OCI-LY7 (cell line): ENCODE measurements around the gene FBXW7. TPM values are rescaled to one million over a fixed set of nuclear protein-coding genes. Genes with fewer than 3 reads are reported as not detected.

Experiments used
- BruUV-seq: library from RNA; stranded (reverse); fragments of 400-500 nt; replicated peaks from 2 replicates; lab custom pipeline; 2021; lab: Mats Ljungman, UMichigan
- CTCF ChIA-PET: fragments of 300-600 bp; sonication (Branson Sonifier 250); formaldehyde crosslinking; loops from one replicate; lab custom pipeline; 2022; ENCODE audit warnings: antibody characterized with exemption; ENCODE audit not compliant: unreplicated experiment; lab: Charles Lee
- POLR2A ChIA-PET: fragments of 300-600 bp; sonication (Branson Sonifier 250); formaldehyde crosslinking; loops from one replicate; lab custom pipeline; 2022; ENCODE audit warnings: antibody characterized with exemption; lab: Charles Lee
- DNase-seq: peaks from one replicate; pipeline ENCODE4 v3.0.0-alpha.2; 2015; ENCODE audit warnings: low spot score
- H2AFZ ChIP-seq: fragments of 200-600 bp; sonication (generic), shearing (Covaris generic); 2 replicates; pipeline ENCODE4 v1.6.1; 2014; ENCODE audit warnings: mild to moderate bottlenecking, antibody characterized with exemption, low read length, moderate library complexity
- H3K27ac ChIP-seq: fragments of 200-600 bp; sonication (generic); 2 replicates; pipeline ENCODE4 v1.5.1; 2014; ENCODE audit warnings: mixed run types, low read depth, mild to moderate bottlenecking, moderate library complexity, low read length, inconsistent platforms; ENCODE audit not compliant: poor library complexity, severe bottlenecking
- H3K36me3 ChIP-seq: fragments of 200-600 bp; sonication (generic); 2 replicates; pipeline ENCODE4 v1.6.1; 2014; ENCODE audit warnings: mild to moderate bottlenecking, antibody characterized with exemption, low read length, moderate library complexity, mixed read lengths; ENCODE audit not compliant: insufficient read depth
- H3K4me1 ChIP-seq: fragments of 200-600 bp; sonication (generic); 2 replicates; pipeline ENCODE4 v1.5.1; 2014; ENCODE audit warnings: mild to moderate bottlenecking, low read length; ENCODE audit not compliant: insufficient read depth, poor library complexity, severe bottlenecking
- H3K4me2 ChIP-seq: fragments of 200-600 bp; sonication (generic); 2 replicates; pipeline ENCODE4 v1.6.1; 2014; ENCODE audit warnings: mild to moderate bottlenecking, low read length
- H3K4me3 ChIP-seq: fragments of 200-600 bp; sonication (generic); 2 replicates; pipeline ENCODE4 v1.5.1; 2014; ENCODE audit warnings: mild to moderate bottlenecking, low read depth, low read length; ENCODE audit not compliant: poor library complexity, severe bottlenecking
- H3K79me2 ChIP-seq: fragments of 200-600 bp; sonication (generic); 2 replicates; pipeline ENCODE4 v1.6.1; 2016; ENCODE audit warnings: low read depth, mild to moderate bottlenecking, low read length, moderate library complexity, mixed read lengths; ENCODE audit not compliant: insufficient read depth
- H3K9me2 ChIP-seq: fragments of 200-600 bp; sonication (generic); 2 replicates; pipeline ENCODE4 v1.6.1; 2016; ENCODE audit warnings: mild to moderate bottlenecking, low read length, mixed read lengths; ENCODE audit not compliant: insufficient read depth
- H3K9me3 ChIP-seq: fragments of 200-600 bp; sonication (generic); 2 replicates; pipeline ENCODE4 v1.6.1; 2014; ENCODE audit warnings: mild to moderate bottlenecking, mixed run types, low read length, mixed read lengths
- H4K20me1 ChIP-seq: fragments of 200-600 bp; sonication (generic); 2 replicates; pipeline ENCODE4 v1.6.1; 2014; ENCODE audit warnings: mild to moderate bottlenecking, antibody characterized with exemption, low read length, moderate library complexity, mixed read lengths; ENCODE audit not compliant: insufficient read depth
- CTCF ChIP-seq: fragments of 200-600 bp; sonication (generic); conservative IDR thresholded peaks from 2 replicates; pipeline ENCODE4 v1.5.1; 2014; ENCODE audit warnings: mild to moderate bottlenecking, antibody characterized with exemption, low read length, moderate library complexity, mixed read lengths
- EZH2phosphoT487 ChIP-seq: fragments of 200-600 bp; sonication (generic); IDR thresholded peaks from 2 replicates; pipeline ENCODE4 v1.6.1; 2018; ENCODE audit warnings: low read depth, borderline replicate concordance, mild to moderate bottlenecking, mixed run types, antibody characterized with exemption, low read length, moderate library complexity, mixed read lengths
- intact Hi-C: fragments of 100-400 bp; cut with micrococcal nuclease; formaldehyde crosslinking; loops from one replicate; pipeline ENCODE4 v1.10.0; 2022; ENCODE audit not compliant: unreplicated experiment
- total RNA-seq, 2 experiments: library from RNA; depleted of rRNA in 1 of 2; stranded (reverse); fragments of >200 nt in 1 of 2; shearing (Covaris generic) in 1 of 2; gene quantifications; 2 replicates each; pipeline ENCODE4 v1.2.3, GENCODE V29; 2014 to 2022

Gene FBXW7
- total RNA-seq, 2 experiments from 2014 or later = 58.8 to 102 TPM

GRCh38 chr4:152301381-152301780 lies 234.5 kb downstream of the FBXW7 start:
- no peak for DNase-seq
- Histone ChIP-seq H3K79me2 (no peaks in the 10 kb centered on the region), H3K36me3 (no peaks in the 10 kb centered on the region), H3K4me1 (no peaks in the 10 kb centered on the region), H3K27ac (no peak overlapping the region), H4K20me1 (no peaks in the 10 kb centered on the region), H3K4me2 (no peak overlapping the region), H3K4me3 (no peak overlapping the region), H3K9me2 (no peaks in the 10 kb centered on the region), H2AFZ (no peak overlapping the region), H3K9me3 (no peaks in the 10 kb centered on the region)
- ChIA-PET CTCF (no interaction called here), POLR2A (no interaction called here)
- no peak for TF ChIP-seq EZH2phosphoT487
- TF ChIP-seq CTCF = no peak
- intact Hi-C loops = no loop called here
- no TSS peak for BruUV-seq

DNA sequence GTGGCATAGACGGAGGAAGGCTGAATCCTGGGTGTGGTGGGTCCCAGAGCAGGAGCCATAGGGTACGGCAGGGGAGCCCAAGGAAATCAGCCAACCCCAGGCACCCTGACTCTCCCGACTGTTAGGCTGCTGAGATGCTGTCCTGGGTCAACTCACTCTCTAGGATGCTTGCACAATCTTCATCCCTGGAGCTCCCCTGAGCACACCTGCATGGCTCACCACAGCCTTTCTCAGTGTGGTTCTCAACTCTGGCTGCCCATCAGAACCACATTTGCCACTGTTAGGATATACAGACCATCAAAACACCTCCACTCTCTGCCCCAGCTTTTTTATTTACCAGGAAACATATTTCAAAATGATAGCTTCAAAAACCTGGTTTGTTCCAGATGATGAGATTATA lies 236.3 kb downstream of the FBXW7 start:
- Histone ChIP-seq H2AFZ (no peak overlapping the region), H4K20me1 (no peaks in the 10 kb centered on the region), H3K27ac (no peak overlapping the region), H3K9me3 (no peaks in the 10 kb centered on the region), H3K36me3 (no peaks in the 10 kb centered on the region), H3K4me1 (no peaks in the 10 kb centered on the region), H3K4me3 (no peak overlapping the region), H3K4me2 (no peak overlapping the region), H3K9me2 (no peaks in the 10 kb centered on the region), H3K79me2 (no peaks in the 10 kb centered on the region)
- no peak for DNase-seq
- intact Hi-C loops = no loop called here
- BruUV-seq = no TSS peak
- POLR2A ChIA-PET = interaction anchor here (0.6 to 1.1 kb wide), 3 partner anchors 9 to 23 kb away, joined by 3 to 4 read pairs (median 3); no protein-coding TSS in a partner anchor
- CTCF ChIA-PET = no interaction called here
- TF ChIP-seq EZH2phosphoT487 (no peak), CTCF (no peak)

GRCh38 chr4:152296386-152296785 lies 239.5 kb downstream of the FBXW7 start:
- CTCF ChIA-PET = no interaction called here
- no peaks in the 10 kb centered on the region for H3K9me3 ChIP-seq
- no TSS peak for BruUV-seq
- no peak overlapping the region for H3K27ac ChIP-seq
- no peak for DNase-seq
- no peak overlapping the region for H2AFZ ChIP-seq
- no peak for TF ChIP-seq CTCF
- no peak for TF ChIP-seq EZH2phosphoT487
- no peaks in the 10 kb centered on the region for H3K79me2 ChIP-seq
- no peaks in the 10 kb centered on the region for H3K4me1 ChIP-seq
- H3K36me3 ChIP-seq = no peaks in the 10 kb centered on the region
- H4K20me1 ChIP-seq = no peaks in the 10 kb centered on the region
- intact Hi-C loops = no loop called here
- POLR2A ChIA-PET = interaction anchor here (0.6 kb wide), 2 partner anchors 371 to 1125 kb away, joined by 3 to 5 read pairs; no protein-coding TSS in a partner anchor
- H3K4me3 ChIP-seq = no peak overlapping the region
- H3K4me2 ChIP-seq = no peak overlapping the region
- H3K9me2 ChIP-seq = no peaks in the 10 kb centered on the region
